Ishikawa (cell line): ENCODE measurements around the gene TACC2.

Source experiments
- EP300 ChIP-seq: IDR thresholded peaks from 2 replicates; pipeline ENCODE4 v1.6.1; 2012; ENCODE audit warnings: borderline replicate concordance
- TAF1 ChIP-seq: IDR thresholded peaks from 2 replicates; pipeline ENCODE4 v1.6.1; 2012; ENCODE audit warnings: low read depth, mild to moderate bottlenecking
- YY1 ChIP-seq: IDR thresholded peaks from 2 replicates; pipeline ENCODE4 v1.6.1; 2012; ENCODE audit warnings: low read depth
- TF ChIP-seq, protein P1 (sequence below): IDR thresholded peaks from 2 replicates; pipeline ENCODE4 v1.6.1; 2012
- TF ChIP-seq, protein P2 (sequence below): IDR thresholded peaks from 2 replicates; pipeline ENCODE4 v1.6.1; 2012; ENCODE audit warnings: low read depth, mild to moderate bottlenecking

DNA sequence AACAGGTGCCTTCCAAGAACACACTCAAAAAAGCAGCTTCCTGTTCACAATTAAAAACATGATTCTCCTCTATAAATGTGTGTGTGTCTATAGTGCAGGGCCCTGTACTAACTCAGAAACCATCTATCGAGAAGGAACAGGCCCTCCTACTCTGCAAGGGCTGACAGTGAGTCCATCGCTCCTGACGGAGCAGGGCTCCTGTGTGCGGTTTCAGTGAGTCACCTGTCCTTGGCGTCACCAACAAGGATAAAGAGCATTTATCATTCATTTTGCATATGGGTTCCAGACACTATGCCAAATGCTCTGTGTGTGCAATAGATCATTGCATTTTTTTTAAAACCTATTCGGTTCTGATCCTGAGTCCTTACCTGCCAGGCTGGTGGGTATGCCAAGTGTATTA is 63.7 kb downstream of the TACC2 start:
- TF ChIP-seq, protein P1, sequence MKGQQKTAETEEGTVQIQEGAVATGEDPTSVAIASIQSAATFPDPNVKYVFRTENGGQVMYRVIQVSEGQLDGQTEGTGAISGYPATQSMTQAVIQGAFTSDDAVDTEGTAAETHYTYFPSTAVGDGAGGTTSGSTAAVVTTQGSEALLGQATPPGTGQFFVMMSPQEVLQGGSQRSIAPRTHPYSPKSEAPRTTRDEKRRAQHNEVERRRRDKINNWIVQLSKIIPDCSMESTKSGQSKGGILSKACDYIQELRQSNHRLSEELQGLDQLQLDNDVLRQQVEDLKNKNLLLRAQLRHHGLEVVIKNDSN, result no peak
- TF ChIP-seq YY1 (no peak), EP300 (no peak), TAF1 (no peak)
- TF ChIP-seq, protein P2, sequence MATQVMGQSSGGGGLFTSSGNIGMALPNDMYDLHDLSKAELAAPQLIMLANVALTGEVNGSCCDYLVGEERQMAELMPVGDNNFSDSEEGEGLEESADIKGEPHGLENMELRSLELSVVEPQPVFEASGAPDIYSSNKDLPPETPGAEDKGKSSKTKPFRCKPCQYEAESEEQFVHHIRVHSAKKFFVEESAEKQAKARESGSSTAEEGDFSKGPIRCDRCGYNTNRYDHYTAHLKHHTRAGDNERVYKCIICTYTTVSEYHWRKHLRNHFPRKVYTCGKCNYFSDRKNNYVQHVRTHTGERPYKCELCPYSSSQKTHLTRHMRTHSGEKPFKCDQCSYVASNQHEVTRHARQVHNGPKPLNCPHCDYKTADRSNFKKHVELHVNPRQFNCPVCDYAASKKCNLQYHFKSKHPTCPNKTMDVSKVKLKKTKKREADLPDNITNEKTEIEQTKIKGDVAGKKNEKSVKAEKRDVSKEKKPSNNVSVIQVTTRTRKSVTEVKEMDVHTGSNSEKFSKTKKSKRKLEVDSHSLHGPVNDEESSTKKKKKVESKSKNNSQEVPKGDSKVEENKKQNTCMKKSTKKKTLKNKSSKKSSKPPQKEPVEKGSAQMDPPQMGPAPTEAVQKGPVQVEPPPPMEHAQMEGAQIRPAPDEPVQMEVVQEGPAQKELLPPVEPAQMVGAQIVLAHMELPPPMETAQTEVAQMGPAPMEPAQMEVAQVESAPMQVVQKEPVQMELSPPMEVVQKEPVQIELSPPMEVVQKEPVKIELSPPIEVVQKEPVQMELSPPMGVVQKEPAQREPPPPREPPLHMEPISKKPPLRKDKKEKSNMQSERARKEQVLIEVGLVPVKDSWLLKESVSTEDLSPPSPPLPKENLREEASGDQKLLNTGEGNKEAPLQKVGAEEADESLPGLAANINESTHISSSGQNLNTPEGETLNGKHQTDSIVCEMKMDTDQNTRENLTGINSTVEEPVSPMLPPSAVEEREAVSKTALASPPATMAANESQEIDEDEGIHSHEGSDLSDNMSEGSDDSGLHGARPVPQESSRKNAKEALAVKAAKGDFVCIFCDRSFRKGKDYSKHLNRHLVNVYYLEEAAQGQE, result no peak
